Lower leg skin (tissue), 4 donors: ENCODE data around the gene SIN3B. TPM values are rescaled to one million over a fixed set of nuclear protein-coding genes. Genes with fewer than 3 reads are reported as not detected.

Source experiments
- DNase-seq, 2 donors: peaks; one replicate each; pipeline ENCODE4 v3.0.0-alpha.2; 2019; ENCODE audit warnings: low spot score in 2 of 2
- H3K4me3 ChIP-seq: fragments of 200-600 bp; sonication (generic); 2 replicates; pipeline ENCODE4 v1.5.1; 2017; ENCODE audit warnings: mild to moderate bottlenecking, low read depth; ENCODE audit not compliant: poor library complexity, severe bottlenecking
- POLR2A ChIP-seq, 2 donors: fragments of 450-650 bp; IDR thresholded peaks; one replicate each; pipeline ENCODE4 v1.6.1; 2016 to 2017; ENCODE audit warnings: antibody characterized with exemption in 2 of 2, mild to moderate bottlenecking in 1 of 2, moderate library complexity in 1 of 2
- WGBS, 2 donors: methylation state at CpG; one replicate each; pipeline ENCODE4 v1.1.5; 2018; 5-methylcytosine and 5-hydroxymethylcytosine counted together
- intact Hi-C: fragments of 100-400 bp; cut with DNase I; formaldehyde crosslinking; loops from one replicate; pipeline ENCODE4 v1.15.0; 2023; ENCODE audit warnings: low total_unique reads
- total RNA-seq, 4 donors: library from RNA; depleted of rRNA; stranded (reverse); fragments of >200 nt; gene quantifications; one replicate each; pipeline ENCODE4 v1.1.0, GENCODE V29; 2016
- TF ChIP-seq, protein P1 (sequence below), 3 donors: fragments of 450-650 bp; IDR thresholded peaks; one replicate each; pipeline ENCODE4 v1.5.1; 2016; ENCODE audit warnings: antibody characterized with exemption in 3 of 3, mild to moderate bottlenecking in 3 of 3, moderate library complexity in 2 of 3

SIN3B gene, protein sequence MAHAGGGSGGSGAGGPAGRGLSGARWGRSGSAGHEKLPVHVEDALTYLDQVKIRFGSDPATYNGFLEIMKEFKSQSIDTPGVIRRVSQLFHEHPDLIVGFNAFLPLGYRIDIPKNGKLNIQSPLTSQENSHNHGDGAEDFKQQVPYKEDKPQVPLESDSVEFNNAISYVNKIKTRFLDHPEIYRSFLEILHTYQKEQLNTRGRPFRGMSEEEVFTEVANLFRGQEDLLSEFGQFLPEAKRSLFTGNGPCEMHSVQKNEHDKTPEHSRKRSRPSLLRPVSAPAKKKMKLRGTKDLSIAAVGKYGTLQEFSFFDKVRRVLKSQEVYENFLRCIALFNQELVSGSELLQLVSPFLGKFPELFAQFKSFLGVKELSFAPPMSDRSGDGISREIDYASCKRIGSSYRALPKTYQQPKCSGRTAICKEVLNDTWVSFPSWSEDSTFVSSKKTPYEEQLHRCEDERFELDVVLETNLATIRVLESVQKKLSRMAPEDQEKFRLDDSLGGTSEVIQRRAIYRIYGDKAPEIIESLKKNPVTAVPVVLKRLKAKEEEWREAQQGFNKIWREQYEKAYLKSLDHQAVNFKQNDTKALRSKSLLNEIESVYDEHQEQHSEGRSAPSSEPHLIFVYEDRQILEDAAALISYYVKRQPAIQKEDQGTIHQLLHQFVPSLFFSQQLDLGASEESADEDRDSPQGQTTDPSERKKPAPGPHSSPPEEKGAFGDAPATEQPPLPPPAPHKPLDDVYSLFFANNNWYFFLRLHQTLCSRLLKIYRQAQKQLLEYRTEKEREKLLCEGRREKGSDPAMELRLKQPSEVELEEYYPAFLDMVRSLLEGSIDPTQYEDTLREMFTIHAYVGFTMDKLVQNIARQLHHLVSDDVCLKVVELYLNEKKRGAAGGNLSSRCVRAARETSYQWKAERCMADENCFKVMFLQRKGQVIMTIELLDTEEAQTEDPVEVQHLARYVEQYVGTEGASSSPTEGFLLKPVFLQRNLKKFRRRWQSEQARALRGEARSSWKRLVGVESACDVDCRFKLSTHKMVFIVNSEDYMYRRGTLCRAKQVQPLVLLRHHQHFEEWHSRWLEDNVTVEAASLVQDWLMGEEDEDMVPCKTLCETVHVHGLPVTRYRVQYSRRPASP
- 10 to 100 TPM; 26.3 to 54.4 (median 40.1) TPM for total RNA-seq

DNA sequence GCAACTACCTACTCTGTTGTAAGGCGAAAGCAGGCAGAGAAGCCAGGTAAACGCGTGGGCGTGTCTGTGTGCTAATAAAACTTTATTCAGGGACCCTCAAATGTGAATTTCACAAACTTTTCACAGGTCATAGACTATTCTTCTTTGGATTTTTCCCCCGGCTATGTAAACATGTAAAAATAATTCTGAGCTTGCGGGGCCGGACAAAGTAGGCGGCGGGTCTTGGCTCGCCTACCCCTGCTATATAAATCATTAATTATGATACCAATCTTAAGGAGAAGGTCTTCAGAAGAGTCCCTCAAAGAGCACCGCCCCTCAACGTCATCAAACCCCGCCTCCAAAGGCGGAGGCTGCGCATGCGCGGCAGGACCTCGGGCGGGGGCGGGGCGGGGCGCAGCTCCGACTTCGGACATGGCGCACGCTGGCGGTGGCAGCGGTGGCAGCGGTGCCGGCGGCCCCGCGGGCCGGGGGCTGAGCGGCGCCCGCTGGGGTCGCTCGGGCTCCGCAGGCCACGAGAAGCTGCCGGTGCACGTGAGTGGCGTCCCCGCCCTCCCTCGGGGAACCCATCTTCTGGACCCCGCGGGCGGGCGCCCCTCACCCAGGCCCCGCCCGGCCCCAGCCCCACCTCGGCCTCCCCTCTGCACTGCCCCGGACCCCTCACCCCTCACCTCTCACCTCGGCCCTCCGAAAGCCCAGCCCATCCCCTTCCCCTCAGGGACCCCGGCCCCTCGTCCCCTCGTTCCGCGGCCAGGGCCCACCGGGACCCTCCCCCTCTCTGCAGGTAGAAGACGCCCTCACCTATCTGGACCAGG lies at the start of gene SIN3B:
Gene SIN3B (plus strand): TSS at position 389 of the 812 bp plus-strand sequence. CDS start 23 bp downstream, at position 412.
- 2 to 3% methylated on average over 29 to 50 of the region's 63 CpGs for WGBS, 2 donors
- intact Hi-C loops: no loop called here
- peak within 1 kb of the TSS; percentile 77 for H3K4me3 ChIP-seq
- TF ChIP-seq POLR2A (IDR thresholded peaks at IDR 0.05): no peak
- TF ChIP-seq, protein P1, sequence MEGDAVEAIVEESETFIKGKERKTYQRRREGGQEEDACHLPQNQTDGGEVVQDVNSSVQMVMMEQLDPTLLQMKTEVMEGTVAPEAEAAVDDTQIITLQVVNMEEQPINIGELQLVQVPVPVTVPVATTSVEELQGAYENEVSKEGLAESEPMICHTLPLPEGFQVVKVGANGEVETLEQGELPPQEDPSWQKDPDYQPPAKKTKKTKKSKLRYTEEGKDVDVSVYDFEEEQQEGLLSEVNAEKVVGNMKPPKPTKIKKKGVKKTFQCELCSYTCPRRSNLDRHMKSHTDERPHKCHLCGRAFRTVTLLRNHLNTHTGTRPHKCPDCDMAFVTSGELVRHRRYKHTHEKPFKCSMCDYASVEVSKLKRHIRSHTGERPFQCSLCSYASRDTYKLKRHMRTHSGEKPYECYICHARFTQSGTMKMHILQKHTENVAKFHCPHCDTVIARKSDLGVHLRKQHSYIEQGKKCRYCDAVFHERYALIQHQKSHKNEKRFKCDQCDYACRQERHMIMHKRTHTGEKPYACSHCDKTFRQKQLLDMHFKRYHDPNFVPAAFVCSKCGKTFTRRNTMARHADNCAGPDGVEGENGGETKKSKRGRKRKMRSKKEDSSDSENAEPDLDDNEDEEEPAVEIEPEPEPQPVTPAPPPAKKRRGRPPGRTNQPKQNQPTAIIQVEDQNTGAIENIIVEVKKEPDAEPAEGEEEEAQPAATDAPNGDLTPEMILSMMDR (IDR thresholded peaks at IDR 0.05): no peak
- peak; percentile 78 to 96 for DNase-seq

DNA sequence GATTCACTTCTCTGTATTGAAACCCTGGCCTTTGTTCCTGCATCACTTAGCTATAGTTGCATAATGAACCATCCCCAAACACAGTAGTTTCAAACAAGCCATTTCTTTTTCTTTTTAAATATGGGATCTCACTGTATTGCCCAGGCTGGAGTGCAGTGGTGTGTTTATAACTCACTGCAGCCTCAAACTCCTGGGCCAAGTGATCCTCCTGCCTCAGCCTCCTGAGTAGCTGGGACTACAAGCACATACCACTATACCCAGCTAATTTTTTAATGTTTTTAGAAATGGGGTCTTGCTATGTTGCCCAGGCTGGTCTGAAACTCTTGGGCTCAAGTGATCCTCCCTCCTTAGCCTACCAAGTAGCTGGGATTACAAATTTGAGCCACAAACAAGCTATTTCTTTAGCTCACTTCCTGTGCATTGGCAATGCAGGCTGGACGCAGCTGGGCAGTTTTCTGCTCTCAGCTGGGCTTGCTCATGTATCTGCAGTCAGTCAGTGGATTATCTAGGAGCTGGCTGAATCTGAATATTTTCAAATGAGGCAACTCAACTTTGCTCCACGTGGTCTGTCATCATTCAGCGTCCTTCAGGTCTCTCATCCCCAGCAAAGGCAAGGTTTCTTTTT lies 49.5 kb upstream of the SIN3B start:
- no peak for DNase-seq
- TF ChIP-seq, protein P1 (IDR thresholded peaks at IDR 0.05): no peak
- no peak for TF ChIP-seq POLR2A (IDR thresholded peaks at IDR 0.05)
- WGBS, 2 donors: 56 to 71% methylated on average over 3 of the region's 3 CpGs
- intact Hi-C loops: no loop called here
- no peak overlapping the region for H3K4me3 ChIP-seq

DNA sequence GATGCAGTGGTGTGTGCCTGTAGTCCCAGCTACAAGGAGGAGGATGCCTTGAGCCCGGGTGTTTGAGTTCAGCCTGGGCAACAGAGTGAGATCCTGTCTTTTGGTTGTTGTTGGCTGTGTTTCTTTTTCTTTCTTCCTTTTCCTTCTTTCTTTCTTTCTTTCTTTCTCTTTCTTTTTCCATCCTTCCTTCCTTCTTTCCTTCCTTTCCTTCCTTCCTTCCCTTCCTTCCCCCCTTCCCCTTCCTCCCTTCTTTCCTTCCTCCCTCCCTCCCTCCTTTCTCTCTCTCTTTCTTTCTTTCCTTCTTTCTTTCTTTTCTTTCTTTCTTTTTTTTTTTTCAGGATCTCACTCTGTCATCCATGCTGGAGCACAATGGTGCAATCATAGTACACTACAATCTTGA lies 46.5 kb upstream of the SIN3B start:
- H3K4me3 ChIP-seq: no peak overlapping the region
- no peak for DNase-seq
- TF ChIP-seq, protein P1 (IDR thresholded peaks at IDR 0.05): no peak
- WGBS, 2 donors: 64 to 85% methylated on average over 1 of the region's 1 CpG
- intact Hi-C loops: no loop called here

GRCh38 chr19:16788479-16788878 lies 40.7 kb upstream of the SIN3B start:
- no peak for DNase-seq
- 83 to 88% methylated on average over 2 of the region's 2 CpGs for WGBS, 2 donors
- no peak for TF ChIP-seq POLR2A (IDR thresholded peaks at IDR 0.05)
- TF ChIP-seq, protein P1 (IDR thresholded peaks at IDR 0.05): no peak
- no peak overlapping the region for H3K4me3 ChIP-seq
- intact Hi-C loops: no loop called here

GRCh38 chr19:16789238-16789637 lies 40.0 kb upstream of the SIN3B start:
- TF ChIP-seq, protein P1 (IDR thresholded peaks at IDR 0.05): no peak
- intact Hi-C loops: no loop called here
- DNase-seq: no peak
- 97% methylated on average over 1 of the region's 1 CpG for WGBS, 2 donors
- no peak overlapping the region for H3K4me3 ChIP-seq
